ENCODE data around the gene HAGHL.

Gene HAGHL

DNA sequence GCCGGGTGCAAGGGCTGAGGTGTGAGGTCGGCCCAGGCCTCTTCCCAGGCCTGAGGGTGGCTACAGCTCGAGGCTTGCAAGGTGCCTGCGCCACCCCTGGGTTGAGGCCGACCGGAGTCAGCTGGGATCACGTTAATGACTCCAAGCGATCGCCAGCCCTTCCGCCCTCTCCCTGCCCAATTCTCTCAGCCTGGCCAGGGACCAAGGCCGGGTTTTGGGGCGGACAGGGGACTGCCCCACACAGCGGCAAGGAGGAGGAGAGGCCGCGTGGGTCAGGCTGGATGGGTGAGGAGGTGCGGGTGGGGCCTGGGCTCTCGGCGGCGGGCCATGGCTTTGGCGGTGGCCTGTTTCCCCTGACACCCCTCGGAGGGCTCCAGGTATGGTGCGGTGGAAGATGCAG lies 33.5 kb upstream of the HAGHL start:
- no peak for DNase-seq (ENCODE audit: low spot score)
- Histone ChIP-seq H3K4me3 (no peak overlapping the region), H3K27ac (no peak overlapping the region)
- TF ChIP-seq, protein P1, sequence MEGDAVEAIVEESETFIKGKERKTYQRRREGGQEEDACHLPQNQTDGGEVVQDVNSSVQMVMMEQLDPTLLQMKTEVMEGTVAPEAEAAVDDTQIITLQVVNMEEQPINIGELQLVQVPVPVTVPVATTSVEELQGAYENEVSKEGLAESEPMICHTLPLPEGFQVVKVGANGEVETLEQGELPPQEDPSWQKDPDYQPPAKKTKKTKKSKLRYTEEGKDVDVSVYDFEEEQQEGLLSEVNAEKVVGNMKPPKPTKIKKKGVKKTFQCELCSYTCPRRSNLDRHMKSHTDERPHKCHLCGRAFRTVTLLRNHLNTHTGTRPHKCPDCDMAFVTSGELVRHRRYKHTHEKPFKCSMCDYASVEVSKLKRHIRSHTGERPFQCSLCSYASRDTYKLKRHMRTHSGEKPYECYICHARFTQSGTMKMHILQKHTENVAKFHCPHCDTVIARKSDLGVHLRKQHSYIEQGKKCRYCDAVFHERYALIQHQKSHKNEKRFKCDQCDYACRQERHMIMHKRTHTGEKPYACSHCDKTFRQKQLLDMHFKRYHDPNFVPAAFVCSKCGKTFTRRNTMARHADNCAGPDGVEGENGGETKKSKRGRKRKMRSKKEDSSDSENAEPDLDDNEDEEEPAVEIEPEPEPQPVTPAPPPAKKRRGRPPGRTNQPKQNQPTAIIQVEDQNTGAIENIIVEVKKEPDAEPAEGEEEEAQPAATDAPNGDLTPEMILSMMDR (IDR thresholded peaks at IDR 0.05), result no peak

DNA sequence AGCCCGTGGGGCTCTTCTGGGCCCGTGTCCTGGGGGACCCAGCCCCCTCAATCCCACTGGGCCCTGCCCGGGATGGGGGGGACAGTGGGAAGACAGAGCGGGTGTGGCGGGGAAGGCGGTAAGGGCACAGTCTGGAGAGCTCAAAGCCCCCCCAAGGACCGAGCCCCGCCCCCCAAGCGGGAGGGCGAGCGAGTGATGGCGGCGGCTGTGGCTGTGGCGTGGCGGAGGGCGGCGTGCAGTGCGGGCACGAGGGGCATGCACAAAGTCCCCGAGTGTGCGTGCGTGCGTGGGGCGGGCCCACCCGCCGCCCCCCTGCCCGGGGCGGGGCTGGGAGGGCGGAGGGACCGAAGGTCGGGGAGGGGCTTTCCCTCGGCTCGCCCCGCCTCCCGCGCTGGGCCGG lies 33.1 kb upstream of the HAGHL start:
- no peak for DNase-seq (ENCODE audit: low spot score)
- H3K4me3 ChIP-seq, result peak overlapping the region; percentile 52
- H3K27ac ChIP-seq, result no peak overlapping the region
- TF ChIP-seq, protein P1 (IDR thresholded peaks at IDR 0.05), result no peak

DNA sequence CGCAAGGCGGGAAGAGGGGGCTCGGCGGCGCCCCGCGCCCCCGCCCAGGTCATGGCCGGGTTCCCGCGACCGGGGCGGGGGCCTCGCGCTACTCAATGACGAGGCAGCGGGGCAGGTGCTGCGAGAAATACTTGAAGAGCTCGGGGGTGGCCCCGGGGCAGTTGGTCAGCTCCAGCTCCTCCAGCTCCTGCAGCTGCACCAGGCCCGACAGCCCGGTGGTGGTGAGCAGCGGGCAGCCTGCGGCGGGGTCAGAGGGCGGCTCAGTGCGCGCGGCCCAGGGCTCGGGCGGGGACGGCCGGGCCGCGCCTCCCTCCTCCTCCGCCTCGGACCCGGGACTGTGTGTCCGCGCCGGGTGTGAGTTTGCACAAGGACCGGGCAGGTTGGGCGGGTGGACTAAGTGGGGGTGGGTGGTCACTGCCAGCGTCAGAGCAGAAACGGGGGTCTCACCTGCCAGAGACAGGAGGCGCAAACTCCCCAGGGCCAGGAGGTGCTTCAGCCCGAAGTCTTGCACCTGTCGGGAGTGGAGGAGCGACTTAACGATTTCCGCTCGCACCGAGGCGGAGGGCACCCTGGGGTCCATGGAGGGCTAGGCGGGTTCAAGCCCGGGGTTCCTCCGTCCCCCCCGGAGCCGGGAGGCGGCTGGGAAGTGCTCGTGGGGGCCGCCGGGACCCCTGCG lies 32.6 kb upstream of the HAGHL start:
- no peak overlapping the region for H3K27ac ChIP-seq
- DNase-seq (ENCODE audit: low spot score), result no peak
- H3K4me3 ChIP-seq, result peak overlapping the region; percentile 52
- TF ChIP-seq, protein P1 (IDR thresholded peaks at IDR 0.05), result no peak

DNA sequence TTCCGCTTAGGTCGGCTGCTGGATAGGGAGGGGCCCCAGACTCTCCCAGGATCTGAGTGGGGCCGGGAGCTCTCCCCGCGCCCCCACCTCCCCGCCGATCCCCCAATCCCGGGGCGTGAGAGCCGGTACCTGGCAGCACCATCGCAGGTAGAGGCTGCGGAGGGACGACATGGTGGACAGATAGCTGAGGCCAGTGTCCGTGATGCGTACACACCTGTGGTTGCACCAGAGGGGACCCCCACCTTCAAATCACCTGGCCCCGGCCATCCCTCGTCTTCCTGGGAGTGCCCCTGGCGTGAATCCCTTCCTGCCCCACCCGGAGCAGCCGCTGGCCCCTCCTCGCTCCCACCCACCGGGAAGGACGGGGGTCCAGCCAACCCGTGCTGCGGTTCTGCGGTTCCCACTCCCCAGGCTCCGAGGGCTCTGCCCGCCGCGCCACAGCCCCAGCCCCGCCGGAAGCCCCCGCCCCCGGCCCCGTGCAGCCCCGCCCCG lies 32.0 kb upstream of the HAGHL start:
- Histone ChIP-seq H3K4me3 (peak overlapping the region; percentile 52), H3K27ac (no peak overlapping the region)
- TF ChIP-seq, protein P1 (IDR thresholded peaks at IDR 0.05), result no peak
- DNase-seq (ENCODE audit: low spot score), result no peak

DNA sequence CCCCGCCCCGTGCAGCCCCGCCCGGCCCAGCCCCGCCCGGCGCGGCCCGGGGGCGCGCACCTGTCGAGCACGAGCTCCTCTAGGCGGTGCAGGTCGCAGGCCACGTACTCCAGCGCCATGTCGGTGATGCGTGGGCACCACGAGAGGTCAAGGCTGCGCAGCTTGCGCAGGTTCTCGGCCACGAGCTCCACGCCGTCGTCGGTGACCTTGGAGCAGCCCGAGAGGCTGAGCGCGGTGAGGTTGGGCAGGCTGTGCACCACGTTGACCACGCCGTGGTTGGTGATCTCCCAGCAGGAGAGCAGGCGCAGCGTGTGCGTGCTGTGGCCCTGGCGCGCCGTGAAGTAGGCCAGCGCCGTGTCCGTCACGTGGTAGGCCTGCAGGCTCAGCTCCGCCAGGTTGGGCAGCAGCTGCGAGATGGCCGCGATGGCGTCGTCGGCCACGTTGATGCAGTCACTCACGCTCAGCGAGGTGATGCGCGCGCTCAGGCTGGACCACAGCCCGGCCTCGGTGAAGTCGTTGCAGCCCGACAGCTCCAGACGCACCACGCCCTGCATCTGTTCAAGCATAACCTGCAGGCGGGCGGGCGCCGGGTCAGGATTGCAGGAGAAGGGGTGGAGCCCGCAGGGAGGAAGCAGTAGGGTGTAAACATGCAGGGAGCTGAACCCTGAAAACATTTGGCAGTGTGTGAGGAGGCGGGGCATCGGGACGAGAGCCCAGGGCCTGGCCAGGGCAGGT lies 31.4 kb upstream of the HAGHL start:
- no peak for DNase-seq (ENCODE audit: low spot score)

DNA sequence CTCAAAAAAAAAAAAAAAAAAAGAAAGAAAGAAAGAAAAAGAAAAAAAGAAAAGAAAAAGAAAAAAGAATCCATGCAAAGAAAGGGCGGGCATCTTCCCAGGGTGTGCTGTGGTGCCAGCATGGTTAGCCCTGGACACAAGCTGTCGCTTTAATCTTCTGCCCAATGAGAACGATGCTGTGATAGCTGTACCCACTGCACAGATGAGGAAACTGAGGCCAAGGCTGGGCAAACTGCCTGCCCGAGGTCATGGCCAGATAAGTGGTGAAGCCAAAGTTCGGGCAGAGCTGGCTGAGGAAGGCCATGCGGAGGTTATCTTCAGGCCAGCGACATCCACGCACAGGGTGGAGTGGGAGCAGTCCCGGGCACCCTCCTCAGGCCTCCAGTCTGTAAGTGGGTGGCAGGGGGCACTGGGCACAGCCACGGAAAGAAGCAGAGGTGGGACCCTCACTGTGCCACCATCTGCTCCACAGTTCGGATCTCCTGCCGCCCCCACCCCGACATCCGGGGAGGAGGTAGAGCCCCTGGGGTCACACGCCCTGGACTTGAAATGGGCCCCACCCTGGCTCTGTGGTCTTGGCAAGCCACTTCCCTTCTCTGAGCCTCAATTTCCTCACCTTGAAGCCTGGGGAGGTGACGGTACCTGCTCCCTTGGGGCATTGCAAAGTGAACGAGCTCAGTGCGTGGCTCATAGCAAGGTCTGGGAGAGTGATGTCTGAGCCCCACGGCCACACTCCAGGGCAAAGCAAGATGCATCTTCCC lies 27.8 kb upstream of the HAGHL start:
- TF ChIP-seq, protein P1 (IDR thresholded peaks at IDR 0.05), result no peak
- H3K27ac ChIP-seq, result no peak overlapping the region
- H3K4me3 ChIP-seq, result no peak overlapping the region
- no peak for DNase-seq (ENCODE audit: low spot score)

More for the DNA sequence above, 31.4 kb upstream of the HAGHL start:
- H3K27ac ChIP-seq, result no peak overlapping the region
- peak overlapping the region; percentile 52 for H3K4me3 ChIP-seq
- TF ChIP-seq, protein P1 (IDR thresholded peaks at IDR 0.05), result no peak
